ENCODE measurements around the gene C20orf141.
"Not testable (repeated sequence)": the region's sequence is repeated elsewhere in the genome, so short reads cannot be mapped to it uniquely, and the experiment has no call there.

C20orf141 gene

GRCh38 chr20:2820084-2820895 lies 5.5 kb downstream of the C20orf141 start:
- no peak for DNase-seq (ENCODE audit: low read depth in 2 of 2)

- no peak for DNase-seq (ENCODE audit: low read depth in 2 of 2)
These were observed 6.4 kb downstream of the C20orf141 start for GRCh38 chr20:2820896-2821869.

GRCh38 chr20:2822073-2822472 lies 7.3 kb downstream of the C20orf141 start:
- DNase-seq (ENCODE audit: low read depth in 2 of 2), result no peak

GRCh38 chr20:2825761-2826160 lies 11.0 kb downstream of the C20orf141 start:
- DNase-seq (ENCODE audit: low read depth in 2 of 2), result no peak

- no peak for DNase-seq (ENCODE audit: low read depth in 2 of 2)
These were observed 11.9 kb downstream of the C20orf141 start for GRCh38 chr20:2826655-2827054.

- DNase-seq (ENCODE audit: low read depth in 2 of 2), result no peak
These were observed 14.6 kb downstream of the C20orf141 start for GRCh38 chr20:2829376-2829775.

GRCh38 chr20:2831206-2831605 lies 16.4 kb downstream of the C20orf141 start:
- DNase-seq (ENCODE audit: low read depth in 2 of 2), result not testable (repeated sequence)

GRCh38 chr20:2833761-2834160 lies 19.0 kb downstream of the C20orf141 start:
- no peak for DNase-seq (ENCODE audit: low read depth in 2 of 2)

- DNase-seq (ENCODE audit: low read depth in 2 of 2), result no peak
These were observed 19.8 kb downstream of the C20orf141 start for GRCh38 chr20:2834401-2835110.

GRCh38 chr20:2835331-2835796 lies 20.6 kb downstream of the C20orf141 start:
- no peak for DNase-seq (ENCODE audit: low read depth in 2 of 2)

GRCh38 chr20:2836035-2836434 lies 21.2 kb downstream of the C20orf141 start:
- DNase-seq (ENCODE audit: low read depth in 2 of 2), result no peak

GRCh38 chr20:2837221-2837960 lies 22.6 kb downstream of the C20orf141 start:
- no peak for DNase-seq (ENCODE audit: low read depth in 2 of 2)

- no peak for DNase-seq (ENCODE audit: low read depth in 2 of 2)
These were observed 23.5 kb downstream of the C20orf141 start for GRCh38 chr20:2838170-2838797.

- no peak for DNase-seq (ENCODE audit: low read depth in 2 of 2)
These were observed 24.3 kb downstream of the C20orf141 start for GRCh38 chr20:2838847-2839671.

GRCh38 chr20:2839732-2840137 lies 24.9 kb downstream of the C20orf141 start:
- no peak for DNase-seq (ENCODE audit: low read depth in 2 of 2)

- peak; percentile 79 to 85 for DNase-seq (ENCODE audit: low read depth in 2 of 2)
These were observed 25.6 kb downstream of the C20orf141 start, which contains the start of the genes PCED1A and VPS16 for GRCh38 chr20:2840138-2840966. TSS of gene PCED1A (minus strand) at chr20:2840655. CDS start at chr20:2839912, 743 bp downstream. TSS of gene VPS16 (plus strand) at chr20:2840745. CDS start at chr20:2840775, 30 bp downstream.

- no peak for DNase-seq (ENCODE audit: low read depth in 2 of 2)
These were observed 26.3 kb downstream of the C20orf141 start for GRCh38 chr20:2840967-2841531.

- DNase-seq (ENCODE audit: low read depth in 2 of 2), result no peak
These were observed 30.8 kb downstream of the C20orf141 start for GRCh38 chr20:2845607-2846006.
